HEK293 (cell line): Measurements from ENCODE around the gene KIF21A.

Source experiments
- CTCF ChIA-PET: fragments of 350-600 bp; formaldehyde crosslinking; extraction: SDS; loops from one replicate; lab custom pipeline; 2021; ENCODE audit warnings: antibody characterized with exemption; lab: Yijun Ruan, JAX
- POLR2A ChIA-PET: fragments of 300-600 bp; formaldehyde crosslinking; extraction: SDS; loops from one replicate; lab custom pipeline; 2020; ENCODE audit warnings: antibody characterized with exemption, inconsistent platforms; lab: Yijun Ruan, JAX
- H3K27ac ChIP-seq: fragments of 200-500 bp; sonication (Bioruptor generic); 2 replicates; pipeline ENCODE4 v1.5.1; 2014; ENCODE audit warnings: low read depth, low read length, control low read depth, inconsistent platforms; ENCODE audit errors: extremely low read depth
- H3K36me3 ChIP-seq, 2 experiments: fragments of 200-500 bp in 1 of 2; sonication (Bioruptor generic) in 1 of 2; 1 replicate in 1 of 2; 2 replicates in 1 of 2; pipeline ENCODE4 v1.5.1; 2014 to 2017; ENCODE audit warnings: inconsistent platforms in 2 of 2, low read length in 2 of 2; ENCODE audit not compliant: control insufficient read depth in 2 of 2, insufficient read depth in 1 of 2
- H3K4me1 ChIP-seq: fragments of 200-500 bp; sonication (Bioruptor generic); 2 replicates; pipeline ENCODE4 v1.5.1; 2014; ENCODE audit warnings: mild to moderate bottlenecking, low read length, inconsistent platforms; ENCODE audit not compliant: control insufficient read depth, insufficient read depth
- H3K4me3 ChIP-seq: 2 replicates; pipeline ENCODE4 v1.5.1; 2011; ENCODE audit warnings: low read depth, mild to moderate bottlenecking, control low read depth, low read length, moderate library complexity
- H3K9me3 ChIP-seq: fragments of 200-500 bp; sonication (Bioruptor generic); 2 replicates; pipeline ENCODE4 v1.5.1; 2014; ENCODE audit warnings: low read depth, low read length, inconsistent platforms; ENCODE audit not compliant: control insufficient read depth, insufficient read depth
- ZNF274 ChIP-seq, 2 experiments: fragments of 200-500 bp in 1 of 2; fragments of 450-650 bp in 1 of 2; sonication (Bioruptor generic) in 1 of 2; formaldehyde crosslinking in 1 of 2; IDR thresholded peaks; 2 replicates each; pipeline versions ENCODE4 v1.5.1 to v1.6.1; 2014 to 2016; ENCODE audit warnings: borderline replicate concordance in 1 of 2, inconsistent platforms in 1 of 2, low read length in 1 of 2, missing biosample characterization in 1 of 2, missing genetic modification characterization in 1 of 2
- ZNF416 ChIP-seq: fragments of 450-650 bp; formaldehyde crosslinking; IDR thresholded peaks from 2 replicates; pipeline ENCODE4 v1.5.1; 2016; ENCODE audit warnings: missing biosample characterization, missing genetic modification characterization
- ZNF488 ChIP-seq: fragments of 450-650 bp; formaldehyde crosslinking; IDR thresholded peaks from 2 replicates; pipeline ENCODE4 v1.5.1; 2016; ENCODE audit warnings: missing biosample characterization, missing genetic modification characterization
- ZNF514 ChIP-seq: fragments of 450-650 bp; formaldehyde crosslinking; IDR thresholded peaks from 2 replicates; pipeline ENCODE4 v1.5.1; 2016; ENCODE audit warnings: missing biosample characterization, missing genetic modification characterization
- ZNF548 ChIP-seq: fragments of 450-650 bp; formaldehyde crosslinking; IDR thresholded peaks from 2 replicates; pipeline ENCODE4 v1.5.1; 2016; ENCODE audit warnings: missing biosample characterization, missing genetic modification characterization

The KIF21A gene

GRCh38 chr12:39252628-39253027 is 190.3 kb downstream of the KIF21A start:
- ChIA-PET POLR2A (no interaction called here), CTCF (interaction anchor here (0.6 kb wide), 1 partner anchor 1678 kb away, joined by 3 read pairs; no protein-coding TSS in a partner anchor)
- Histone ChIP-seq H3K36me3 (no peaks in the 10 kb centered on the region), H3K4me1 (no peaks in the 10 kb centered on the region), H3K27ac (no peak overlapping the region), H3K9me3 (no peaks in the 10 kb centered on the region), H3K4me3 (no peak overlapping the region)
- TF ChIP-seq ZNF548 (tag by site-specific recombination) (no peak), ZNF416 (tag by site-specific recombination) (no peak), ZNF274 (IDR thresholded peaks at IDR 0.05; ENCODE audit: low read length) (no peak), ZNF274 (tag by site-specific recombination; IDR thresholded peaks at IDR 0.05; ENCODE audit: borderline replicate concordance) (no peak), ZNF488 (tag by site-specific recombination) (no peak), ZNF514 (no peak)
